Measurements from ENCODE around the gene ALG14.

DNA sequence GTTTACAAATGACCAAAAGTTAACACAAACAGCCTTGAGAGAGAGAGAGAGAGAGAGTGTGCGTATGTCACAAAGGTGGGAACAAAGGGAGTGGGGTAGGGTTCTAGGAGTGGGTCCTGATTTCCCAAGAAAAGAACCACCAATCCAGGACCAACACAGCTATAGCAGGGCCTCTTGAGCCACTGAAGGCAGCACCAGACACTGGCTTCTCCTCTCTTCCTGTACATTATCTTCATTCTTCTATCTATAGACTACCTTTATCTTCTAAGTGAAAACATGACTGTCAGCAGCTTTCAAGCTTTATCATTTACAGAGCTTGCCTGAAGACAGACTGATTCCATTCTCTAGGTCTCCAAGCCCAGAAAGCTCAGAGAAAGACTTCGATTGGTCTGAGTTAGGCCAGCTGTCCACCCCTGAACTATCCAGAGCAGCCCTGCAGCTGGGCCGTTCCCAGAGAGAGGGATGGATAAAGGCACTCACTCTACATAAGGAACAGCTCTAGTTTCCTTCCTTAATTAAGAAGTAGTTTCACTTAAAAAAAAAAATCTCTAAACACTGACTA, 11.2 kb downstream of the ALG14 start:
- TF ChIP-seq, protein P1, sequence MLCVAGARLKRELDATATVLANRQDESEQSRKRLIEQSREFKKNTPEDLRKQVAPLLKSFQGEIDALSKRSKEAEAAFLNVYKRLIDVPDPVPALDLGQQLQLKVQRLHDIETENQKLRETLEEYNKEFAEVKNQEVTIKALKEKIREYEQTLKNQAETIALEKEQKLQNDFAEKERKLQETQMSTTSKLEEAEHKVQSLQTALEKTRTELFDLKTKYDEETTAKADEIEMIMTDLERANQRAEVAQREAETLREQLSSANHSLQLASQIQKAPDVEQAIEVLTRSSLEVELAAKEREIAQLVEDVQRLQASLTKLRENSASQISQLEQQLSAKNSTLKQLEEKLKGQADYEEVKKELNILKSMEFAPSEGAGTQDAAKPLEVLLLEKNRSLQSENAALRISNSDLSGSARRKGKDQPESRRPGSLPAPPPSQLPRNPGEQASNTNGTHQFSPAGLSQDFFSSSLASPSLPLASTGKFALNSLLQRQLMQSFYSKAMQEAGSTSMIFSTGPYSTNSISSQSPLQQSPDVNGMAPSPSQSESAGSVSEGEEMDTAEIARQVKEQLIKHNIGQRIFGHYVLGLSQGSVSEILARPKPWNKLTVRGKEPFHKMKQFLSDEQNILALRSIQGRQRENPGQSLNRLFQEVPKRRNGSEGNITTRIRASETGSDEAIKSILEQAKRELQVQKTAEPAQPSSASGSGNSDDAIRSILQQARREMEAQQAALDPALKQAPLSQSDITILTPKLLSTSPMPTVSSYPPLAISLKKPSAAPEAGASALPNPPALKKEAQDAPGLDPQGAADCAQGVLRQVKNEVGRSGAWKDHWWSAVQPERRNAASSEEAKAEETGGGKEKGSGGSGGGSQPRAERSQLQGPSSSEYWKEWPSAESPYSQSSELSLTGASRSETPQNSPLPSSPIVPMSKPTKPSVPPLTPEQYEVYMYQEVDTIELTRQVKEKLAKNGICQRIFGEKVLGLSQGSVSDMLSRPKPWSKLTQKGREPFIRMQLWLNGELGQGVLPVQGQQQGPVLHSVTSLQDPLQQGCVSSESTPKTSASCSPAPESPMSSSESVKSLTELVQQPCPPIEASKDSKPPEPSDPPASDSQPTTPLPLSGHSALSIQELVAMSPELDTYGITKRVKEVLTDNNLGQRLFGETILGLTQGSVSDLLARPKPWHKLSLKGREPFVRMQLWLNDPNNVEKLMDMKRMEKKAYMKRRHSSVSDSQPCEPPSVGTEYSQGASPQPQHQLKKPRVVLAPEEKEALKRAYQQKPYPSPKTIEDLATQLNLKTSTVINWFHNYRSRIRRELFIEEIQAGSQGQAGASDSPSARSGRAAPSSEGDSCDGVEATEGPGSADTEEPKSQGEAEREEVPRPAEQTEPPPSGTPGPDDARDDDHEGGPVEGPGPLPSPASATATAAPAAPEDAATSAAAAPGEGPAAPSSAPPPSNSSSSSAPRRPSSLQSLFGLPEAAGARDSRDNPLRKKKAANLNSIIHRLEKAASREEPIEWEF (IDR thresholded peaks at IDR 0.05; ENCODE audit: insufficient replicate concordance, low read depth, low read length): no peak
- TF ChIP-seq, protein P2, sequence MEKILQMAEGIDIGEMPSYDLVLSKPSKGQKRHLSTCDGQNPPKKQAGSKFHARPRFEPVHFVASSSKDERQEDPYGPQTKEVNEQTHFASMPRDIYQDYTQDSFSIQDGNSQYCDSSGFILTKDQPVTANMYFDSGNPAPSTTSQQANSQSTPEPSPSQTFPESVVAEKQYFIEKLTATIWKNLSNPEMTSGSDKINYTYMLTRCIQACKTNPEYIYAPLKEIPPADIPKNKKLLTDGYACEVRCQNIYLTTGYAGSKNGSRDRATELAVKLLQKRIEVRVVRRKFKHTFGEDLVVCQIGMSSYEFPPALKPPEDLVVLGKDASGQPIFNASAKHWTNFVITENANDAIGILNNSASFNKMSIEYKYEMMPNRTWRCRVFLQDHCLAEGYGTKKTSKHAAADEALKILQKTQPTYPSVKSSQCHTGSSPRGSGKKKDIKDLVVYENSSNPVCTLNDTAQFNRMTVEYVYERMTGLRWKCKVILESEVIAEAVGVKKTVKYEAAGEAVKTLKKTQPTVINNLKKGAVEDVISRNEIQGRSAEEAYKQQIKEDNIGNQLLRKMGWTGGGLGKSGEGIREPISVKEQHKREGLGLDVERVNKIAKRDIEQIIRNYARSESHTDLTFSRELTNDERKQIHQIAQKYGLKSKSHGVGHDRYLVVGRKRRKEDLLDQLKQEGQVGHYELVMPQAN (conservative IDR thresholded peaks at IDR 0.05): no peak
- TF ChIP-seq, protein P3, sequence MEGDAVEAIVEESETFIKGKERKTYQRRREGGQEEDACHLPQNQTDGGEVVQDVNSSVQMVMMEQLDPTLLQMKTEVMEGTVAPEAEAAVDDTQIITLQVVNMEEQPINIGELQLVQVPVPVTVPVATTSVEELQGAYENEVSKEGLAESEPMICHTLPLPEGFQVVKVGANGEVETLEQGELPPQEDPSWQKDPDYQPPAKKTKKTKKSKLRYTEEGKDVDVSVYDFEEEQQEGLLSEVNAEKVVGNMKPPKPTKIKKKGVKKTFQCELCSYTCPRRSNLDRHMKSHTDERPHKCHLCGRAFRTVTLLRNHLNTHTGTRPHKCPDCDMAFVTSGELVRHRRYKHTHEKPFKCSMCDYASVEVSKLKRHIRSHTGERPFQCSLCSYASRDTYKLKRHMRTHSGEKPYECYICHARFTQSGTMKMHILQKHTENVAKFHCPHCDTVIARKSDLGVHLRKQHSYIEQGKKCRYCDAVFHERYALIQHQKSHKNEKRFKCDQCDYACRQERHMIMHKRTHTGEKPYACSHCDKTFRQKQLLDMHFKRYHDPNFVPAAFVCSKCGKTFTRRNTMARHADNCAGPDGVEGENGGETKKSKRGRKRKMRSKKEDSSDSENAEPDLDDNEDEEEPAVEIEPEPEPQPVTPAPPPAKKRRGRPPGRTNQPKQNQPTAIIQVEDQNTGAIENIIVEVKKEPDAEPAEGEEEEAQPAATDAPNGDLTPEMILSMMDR (IDR thresholded peaks at IDR 0.05 in 2 of 3, conservative IDR thresholded peaks at IDR 0.05 in 1 of 3; ENCODE audit: control insufficient read depth in 2 of 3, extremely low read depth in 1 of 3, insufficient read depth in 1 of 3, low read depth in 3 of 3, low read length in 3 of 3): no peak
- TF ChIP-seq POLR2AphosphoS5 (IDR thresholded peaks at IDR 0.05; ENCODE audit: low read length) (no peak), POLR2A (IDR thresholded peaks at IDR 0.05; ENCODE audit: low read depth, low read length) (no peak), EGR1 (IDR thresholded peaks at IDR 0.05; ENCODE audit: borderline replicate concordance in 1 of 2, low read depth in 2 of 2, low read length in 2 of 2) (no peak), EP300 (IDR thresholded peaks at IDR 0.05; ENCODE audit: borderline replicate concordance in 1 of 2, control insufficient read depth in 1 of 2, low read depth in 2 of 2, low read length in 2 of 2) (no peak), SIN3A (IDR thresholded peaks at IDR 0.05; ENCODE audit: low read depth, low read length) (no peak)
